Sigmoid colon (tissue), 7 donors: ENCODE measurements around the gene FAM241B. TPM values are rescaled to one million over a fixed set of nuclear protein-coding genes. Genes with fewer than 3 reads are reported as not detected.

Experiments used
- DNase-seq: peaks from one replicate; pipeline ENCODE4 v3.0.0-alpha.2; 2019
- H3K27ac ChIP-seq, 4 donors: fragments of 200-600 bp; sonication (generic); one replicate each; pipeline ENCODE4 v1.5.1; 2016 to 2019; ENCODE audit warnings: mild to moderate bottlenecking in 1 of 4
- H3K27me3 ChIP-seq, 3 donors: fragments of 200-600 bp; sonication (generic); one replicate each; pipeline ENCODE4 v1.5.1; 2019; ENCODE audit warnings: mild to moderate bottlenecking in 1 of 3
- H3K36me3 ChIP-seq, 4 donors: fragments of 200-600 bp; sonication (generic); one replicate each; pipeline ENCODE4 v1.5.1; 2016 to 2019
- H3K4me1 ChIP-seq, 4 donors: fragments of 200-600 bp; sonication (generic); one replicate each; pipeline ENCODE4 v1.5.1; 2017 to 2019
- H3K4me3 ChIP-seq, 4 donors: fragments of 200-600 bp; sonication (generic); one replicate each; pipeline ENCODE4 v1.5.1; 2017 to 2019; ENCODE audit warnings: mild to moderate bottlenecking in 2 of 4, moderate library complexity in 1 of 4
- H3K9me3 ChIP-seq, 4 donors: fragments of 200-600 bp in 3 of 4; sonication (generic) in 3 of 4; one replicate each; pipeline versions ENCODE4 v1.5.1 to v1.6.1; 2013 to 2019
- EP300 ChIP-seq, 4 donors: sonication (generic); formaldehyde crosslinking; IDR thresholded peaks; one replicate each; pipeline ENCODE4 v1.6.1; 2017; ENCODE audit warnings: antibody characterized with exemption in 4 of 4
- POLR2A ChIP-seq, 2 donors: fragments of 450-650 bp; IDR thresholded peaks; one replicate each; pipeline ENCODE4 v1.6.1; 2016; ENCODE audit warnings: antibody characterized with exemption in 2 of 2, mild to moderate bottlenecking in 2 of 2, moderate library complexity in 2 of 2
- POLR2AphosphoS5 ChIP-seq, 4 donors: sonication (generic); formaldehyde crosslinking; IDR thresholded peaks; one replicate each; pipeline ENCODE4 v1.6.1; 2017; ENCODE audit warnings: antibody characterized with exemption in 4 of 4
- WGBS, 2 donors: extraction: QIAGEN DNeasy Blood & Tissue Kit; methylation state at CpG; one replicate each; pipeline ENCODE4 v1.1.7; 2013; 5-methylcytosine and 5-hydroxymethylcytosine counted together
- intact Hi-C: fragments of 100-400 bp; cut with DNase I; formaldehyde crosslinking; loops from one replicate; pipeline ENCODE4 v1.15.1; 2023
- polyA plus RNA-seq, 3 donors: library from polyadenylated mRNA; stranded (reverse); fragments of 200-250 nt; gene quantifications; one replicate each; pipeline ENCODE4 v1.2.3, GENCODE V29; 2013
- total RNA-seq, 4 donors: library from RNA; depleted of rRNA; stranded (reverse); fragments of >200 nt; gene quantifications; one replicate each; pipeline ENCODE4 v1.1.0, GENCODE V29; 2016
- TF ChIP-seq, protein P1 (sequence below), 4 experiments: fragments of 450-650 bp in 3 of 4; fragments of 200-600 bp in 1 of 4; IDR thresholded peaks; one replicate each; pipeline ENCODE4 v1.5.1; 2016 to 2019; ENCODE audit warnings: antibody characterized with exemption in 4 of 4, mild to moderate bottlenecking in 3 of 4, moderate library complexity in 2 of 4
- donor health status: healthy with polysubstance abuse.
- donor health status: Bipolar disorder and iron deficiency.
- donor health status: healthy.

Gene FAM241B
- total and polyA plus RNA-seq, 7 donors, result 2.5 to 6.9 (median 3.6) TPM

DNA sequence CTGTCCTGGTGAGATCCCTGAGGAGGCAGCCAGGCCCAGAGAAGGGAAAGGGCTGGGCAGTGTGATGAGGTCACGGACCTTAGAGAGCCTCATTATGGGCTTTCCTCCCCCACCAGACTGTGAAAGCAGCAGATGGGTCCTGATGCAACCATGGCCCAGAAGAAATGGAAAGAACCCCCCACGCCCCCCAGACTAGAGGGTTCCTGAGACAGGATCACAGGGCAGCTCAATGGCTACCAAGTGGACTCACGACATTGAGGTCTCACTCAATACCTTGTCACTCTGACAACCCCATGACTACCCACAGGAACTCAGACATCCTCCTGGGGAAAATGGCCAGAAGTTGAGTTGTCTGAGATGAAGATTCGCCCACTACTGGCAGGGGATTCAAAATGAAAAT lies 36.7 kb downstream of the FAM241B start:
- Histone ChIP-seq H3K4me1 (no peaks in the 10 kb centered on the region), H3K9me3 (no peaks in the 10 kb centered on the region), H3K4me3 (no peak overlapping the region), H3K27ac (no peak overlapping the region), H3K27me3 (peaks cover 0 to 10% (median 0%) of the 10 kb centered on the region in 3 donors), H3K36me3 (no peaks in the 10 kb centered on the region)
- 87 to 88% methylated on average over 4 of the region's 4 CpGs for WGBS, 2 donors
- TF ChIP-seq, protein P1, sequence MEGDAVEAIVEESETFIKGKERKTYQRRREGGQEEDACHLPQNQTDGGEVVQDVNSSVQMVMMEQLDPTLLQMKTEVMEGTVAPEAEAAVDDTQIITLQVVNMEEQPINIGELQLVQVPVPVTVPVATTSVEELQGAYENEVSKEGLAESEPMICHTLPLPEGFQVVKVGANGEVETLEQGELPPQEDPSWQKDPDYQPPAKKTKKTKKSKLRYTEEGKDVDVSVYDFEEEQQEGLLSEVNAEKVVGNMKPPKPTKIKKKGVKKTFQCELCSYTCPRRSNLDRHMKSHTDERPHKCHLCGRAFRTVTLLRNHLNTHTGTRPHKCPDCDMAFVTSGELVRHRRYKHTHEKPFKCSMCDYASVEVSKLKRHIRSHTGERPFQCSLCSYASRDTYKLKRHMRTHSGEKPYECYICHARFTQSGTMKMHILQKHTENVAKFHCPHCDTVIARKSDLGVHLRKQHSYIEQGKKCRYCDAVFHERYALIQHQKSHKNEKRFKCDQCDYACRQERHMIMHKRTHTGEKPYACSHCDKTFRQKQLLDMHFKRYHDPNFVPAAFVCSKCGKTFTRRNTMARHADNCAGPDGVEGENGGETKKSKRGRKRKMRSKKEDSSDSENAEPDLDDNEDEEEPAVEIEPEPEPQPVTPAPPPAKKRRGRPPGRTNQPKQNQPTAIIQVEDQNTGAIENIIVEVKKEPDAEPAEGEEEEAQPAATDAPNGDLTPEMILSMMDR (IDR thresholded peaks at IDR 0.05), result no peak
- TF ChIP-seq POLR2A (IDR thresholded peaks at IDR 0.05), result no peak
- TF ChIP-seq EP300 (IDR thresholded peaks at IDR 0.05), result no peak
- TF ChIP-seq POLR2AphosphoS5 (IDR thresholded peaks at IDR 0.05), result no peak
- no peak for DNase-seq
- intact Hi-C loops, result no loop called here

DNA sequence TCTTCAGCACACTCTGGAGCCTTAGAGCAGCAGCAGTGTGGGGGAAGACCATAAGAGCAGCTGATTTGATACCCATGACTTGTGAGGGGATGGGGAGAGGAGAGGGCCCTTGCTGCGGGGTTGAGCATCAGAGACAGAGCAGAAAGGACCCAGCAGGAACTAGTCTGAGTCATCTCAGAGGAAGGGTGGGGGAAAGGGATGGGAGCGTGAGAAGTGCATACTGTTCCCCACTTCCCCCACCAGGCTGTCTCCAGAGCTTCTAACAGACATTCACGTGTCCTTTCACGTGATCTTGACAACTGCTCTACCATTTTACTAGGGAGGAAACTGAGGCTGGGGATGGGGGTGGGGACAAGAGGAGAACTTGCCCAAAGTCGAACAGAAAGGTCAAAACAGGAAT lies 38.7 kb downstream of the FAM241B start:
- intact Hi-C loops, result no loop called here
- H3K9me3 ChIP-seq, result no peaks in the 10 kb centered on the region
- WGBS, 2 donors, result 83 to 88% methylated on average over 5 of the region's 5 CpGs
- H3K27me3 ChIP-seq, result peaks cover 0 to 10% (median 0%) of the 10 kb centered on the region in 3 donors
- no peak for DNase-seq
- H3K36me3 ChIP-seq, result no peaks in the 10 kb centered on the region
- H3K27ac ChIP-seq, result no peak overlapping the region
- H3K4me3 ChIP-seq, result no peak overlapping the region
- no peaks in the 10 kb centered on the region for H3K4me1 ChIP-seq
- TF ChIP-seq POLR2AphosphoS5 (IDR thresholded peaks at IDR 0.05) (no peak), POLR2A (IDR thresholded peaks at IDR 0.05) (no peak), EP300 (IDR thresholded peaks at IDR 0.05) (no peak)
- TF ChIP-seq, protein P1 (IDR thresholded peaks at IDR 0.05), result no peak

DNA sequence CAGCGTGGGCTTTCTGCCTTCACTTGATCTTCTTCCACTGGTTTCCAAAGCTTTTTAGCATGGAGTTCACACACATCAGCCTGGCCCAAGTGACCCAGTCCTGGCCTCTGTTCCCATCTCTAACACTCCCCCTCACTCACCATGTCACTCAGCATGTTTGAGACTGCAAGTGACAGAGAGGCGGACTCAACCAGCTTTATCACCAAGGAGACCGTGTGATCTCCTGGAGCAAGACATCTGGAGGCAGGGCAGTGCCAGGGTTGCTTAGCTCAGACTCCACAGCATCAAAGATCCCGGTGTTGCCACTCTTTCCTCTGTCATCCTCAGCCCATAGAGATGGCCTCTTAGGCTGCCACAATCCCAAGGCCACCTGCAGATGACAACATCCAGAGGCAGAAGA lies 39.4 kb downstream of the FAM241B start:
- 80 to 88% methylated on average over 4 of the region's 4 CpGs for WGBS, 2 donors
- TF ChIP-seq POLR2A (IDR thresholded peaks at IDR 0.05), result no peak
- TF ChIP-seq EP300 (IDR thresholded peaks at IDR 0.05), result no peak
- no peak for TF ChIP-seq POLR2AphosphoS5 (IDR thresholded peaks at IDR 0.05)
- TF ChIP-seq, protein P1 (IDR thresholded peaks at IDR 0.05), result no peak
- H3K27me3 ChIP-seq, result peaks cover 0 to 10% (median 0%) of the 10 kb centered on the region in 3 donors
- intact Hi-C loops, result no loop called here
- no peaks in the 10 kb centered on the region for H3K36me3 ChIP-seq
- DNase-seq, result no peak
- no peak overlapping the region for H3K4me3 ChIP-seq
- H3K4me1 ChIP-seq, result no peaks in the 10 kb centered on the region
- H3K27ac ChIP-seq, result no peak overlapping the region
- H3K9me3 ChIP-seq, result no peaks in the 10 kb centered on the region

DNA sequence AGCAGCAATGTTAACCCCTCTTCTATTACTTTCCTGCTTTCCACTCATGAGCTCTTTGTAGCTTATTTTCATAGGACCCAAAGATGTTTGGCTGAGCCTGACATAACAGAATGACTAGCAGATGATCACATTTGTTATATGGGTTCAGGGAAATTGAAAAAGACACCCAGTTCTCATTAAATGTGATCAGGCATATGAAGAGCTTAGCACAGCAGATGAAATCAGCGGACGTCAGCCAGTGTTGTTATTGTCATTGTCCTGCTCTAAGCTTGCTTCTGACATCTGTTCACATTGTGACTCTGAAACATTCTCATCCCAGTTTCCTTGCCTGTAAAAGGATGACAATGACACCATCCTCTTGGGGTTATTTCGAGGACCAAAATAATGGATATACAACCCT lies 43.5 kb downstream of the FAM241B start:
- 89 to 91% methylated on average over 3 of the region's 3 CpGs for WGBS, 2 donors
- Histone ChIP-seq H3K27me3 (peaks cover 0 to 20% (median 0%) of the 10 kb centered on the region in 3 donors), H3K4me1 (no peaks in the 10 kb centered on the region), H3K9me3 (no peaks in the 10 kb centered on the region), H3K27ac (no peak overlapping the region), H3K4me3 (no peak overlapping the region), H3K36me3 (no peaks in the 10 kb centered on the region)
- intact Hi-C loops, result no loop called here
- DNase-seq, result no peak
- TF ChIP-seq EP300 (IDR thresholded peaks at IDR 0.05), result no peak
- no peak for TF ChIP-seq POLR2AphosphoS5 (IDR thresholded peaks at IDR 0.05)
- no peak for TF ChIP-seq POLR2A (IDR thresholded peaks at IDR 0.05)
- TF ChIP-seq, protein P1 (IDR thresholded peaks at IDR 0.05), result no peak

DNA sequence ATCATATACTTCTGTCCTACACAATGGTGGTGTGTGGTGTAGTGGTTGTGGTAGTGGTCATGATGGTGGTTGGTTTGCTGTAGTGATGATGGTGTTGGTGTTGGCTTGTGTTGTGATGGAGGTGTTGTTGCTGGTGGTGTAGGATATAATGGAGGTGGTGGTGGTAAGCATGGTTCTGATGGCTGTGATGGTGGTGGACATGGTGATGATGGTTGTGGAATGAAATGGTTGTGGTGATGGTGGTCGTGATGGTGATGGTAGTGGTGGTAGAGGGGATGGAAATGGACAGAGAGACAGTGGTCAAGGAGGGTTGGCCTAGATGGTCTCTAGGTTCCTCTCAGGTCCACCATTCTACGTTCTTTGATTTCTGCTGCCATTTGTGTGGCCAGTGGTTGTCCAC lies 44.7 kb downstream of the FAM241B start:
- no peak for TF ChIP-seq EP300 (IDR thresholded peaks at IDR 0.05)
- no peak for TF ChIP-seq POLR2AphosphoS5 (IDR thresholded peaks at IDR 0.05)
- TF ChIP-seq, protein P1 (IDR thresholded peaks at IDR 0.05), result no peak
- no peak for TF ChIP-seq POLR2A (IDR thresholded peaks at IDR 0.05)
- Histone ChIP-seq H3K36me3 (no peaks in the 10 kb centered on the region), H3K9me3 (no peaks in the 10 kb centered on the region), H3K4me3 (no peak overlapping the region), H3K27ac (no peak overlapping the region), H3K4me1 (no peaks in the 10 kb centered on the region), H3K27me3 (peaks cover 0 to 15% (median 0%) of the 10 kb centered on the region in 3 donors)
- WGBS, 2 donors, result 76 to 78% methylated on average over 2 of the region's 2 CpGs
- DNase-seq, result no peak
- intact Hi-C loops, result no loop called here
